Muscle layer of duodenum (tissue), 2 donors: ENCODE measurements around the gene SNX10.

Source experiments
- H3K27ac ChIP-seq: one replicate; pipeline ENCODE4 v1.7.0; 2013; ENCODE audit warnings: mild to moderate bottlenecking, low read length
- H3K27me3 ChIP-seq: one replicate; pipeline ENCODE4 v1.7.0; 2013; ENCODE audit warnings: low read depth, mild to moderate bottlenecking, control low read depth, low read length
- H3K36me3 ChIP-seq, 2 donors: one replicate each; pipeline ENCODE4 v1.7.0; 2013; ENCODE audit warnings: low read length in 2 of 2, control low read depth in 1 of 2, mild to moderate bottlenecking in 1 of 2; ENCODE audit not compliant: insufficient read depth in 2 of 2, control insufficient read depth in 1 of 2
- H3K4me1 ChIP-seq, 2 donors: one replicate each; pipeline ENCODE4 v1.7.0; 2013; ENCODE audit warnings: low read length in 2 of 2, mild to moderate bottlenecking in 2 of 2, control low read depth in 1 of 2, moderate library complexity in 1 of 2; ENCODE audit not compliant: insufficient read depth in 2 of 2, control insufficient read depth in 1 of 2
- H3K4me3 ChIP-seq, 2 donors: one replicate each; pipeline ENCODE4 v1.7.0; 2013; ENCODE audit warnings: low read length in 2 of 2, low read depth in 1 of 2, mild to moderate bottlenecking in 1 of 2
- H3K9me3 ChIP-seq, 2 donors: one replicate each; pipeline ENCODE4 v1.7.0; 2013; ENCODE audit warnings: low read length in 2 of 2, control low read depth in 1 of 2, mild to moderate bottlenecking in 1 of 2; ENCODE audit not compliant: control insufficient read depth in 1 of 2
- donor health status: healthy.

SNX10 gene

DNA sequence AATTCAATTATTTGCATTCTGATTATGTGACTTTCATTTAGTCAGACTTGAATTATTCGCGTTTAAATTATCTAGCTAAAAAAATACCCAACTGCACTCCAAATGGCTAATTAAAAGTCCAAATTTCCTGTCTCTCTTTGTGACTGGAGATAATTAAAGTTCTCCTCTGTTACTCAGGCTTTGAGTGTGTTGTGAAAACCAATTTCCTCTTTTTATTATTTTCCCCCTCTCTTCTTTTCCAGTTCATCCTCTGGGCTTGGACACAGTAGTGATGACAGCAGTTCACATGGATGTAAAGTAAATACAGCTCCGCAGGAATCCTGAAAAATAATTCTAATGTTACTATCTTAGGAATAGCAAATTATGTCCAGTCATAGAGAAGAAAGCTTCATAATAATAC is 80.6 kb downstream of the SNX10 start:
- Histone ChIP-seq H3K36me3 (no peaks in the 10 kb centered on the region), H3K4me1 (peaks cover 0 to 15% of the 10 kb centered on the region in 2 donors), H3K4me3 (no peak overlapping the region), H3K9me3 (no peaks in the 10 kb centered on the region), H3K27me3 (peaks cover 10% of the 10 kb centered on the region), H3K27ac (no peak overlapping the region)

DNA sequence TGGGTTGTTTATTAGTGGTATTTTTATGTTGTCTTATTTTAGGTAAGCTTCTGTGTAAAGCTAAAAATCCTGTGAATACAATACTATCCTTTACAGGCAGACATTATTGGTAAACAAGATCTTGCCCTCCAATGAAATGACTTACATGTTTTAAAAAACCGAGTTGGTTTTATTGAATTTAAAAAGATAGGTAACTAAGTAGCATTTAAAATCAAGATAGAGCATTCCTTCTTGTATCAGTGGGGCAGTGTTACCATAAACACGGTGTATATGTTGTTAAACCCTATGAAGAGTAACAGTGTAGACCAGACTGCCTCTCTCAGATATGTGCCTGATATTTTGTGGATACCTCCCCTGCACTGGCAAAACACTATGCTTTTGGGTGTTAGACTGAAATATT is 81.0 kb downstream of the SNX10 start:
- Histone ChIP-seq H3K9me3 (no peaks in the 10 kb centered on the region), H3K4me3 (no peak overlapping the region), H3K27me3 (peaks cover 10% of the 10 kb centered on the region), H3K36me3 (no peaks in the 10 kb centered on the region), H3K4me1 (peaks cover 0 to 15% of the 10 kb centered on the region in 2 donors), H3K27ac (no peak overlapping the region)

DNA sequence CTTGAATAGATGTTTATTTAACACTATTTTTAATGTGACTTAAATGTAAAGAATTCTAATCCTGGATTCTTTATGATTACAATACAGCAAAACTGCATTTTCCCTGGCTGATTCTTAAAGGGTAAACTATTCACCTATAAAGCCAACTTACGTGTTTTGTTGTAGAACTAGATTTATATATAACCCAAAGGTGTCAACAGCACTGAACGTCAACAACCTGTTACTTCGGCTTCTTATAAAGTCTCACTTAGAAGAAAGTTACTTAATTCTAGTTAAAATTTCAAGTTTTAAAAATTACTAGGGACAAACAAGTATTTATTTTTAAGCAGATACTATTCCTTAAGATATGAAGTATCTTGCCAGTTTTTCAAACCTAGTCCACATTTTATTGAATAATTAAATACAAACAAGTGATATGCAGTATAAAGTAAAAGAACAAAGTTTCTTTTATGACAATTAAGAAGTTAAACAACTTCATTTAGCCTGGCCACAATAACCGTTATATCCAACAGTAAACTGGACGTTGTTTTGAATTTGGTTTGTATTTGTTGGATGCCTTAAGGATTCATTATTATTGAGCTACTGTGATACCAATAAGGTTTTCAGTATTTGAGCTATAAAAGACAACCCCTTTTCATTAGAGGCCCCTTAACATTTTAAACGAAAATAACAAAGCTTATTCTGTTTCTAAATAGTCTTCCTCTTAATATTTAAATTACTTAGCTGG is 83.1 kb downstream of the SNX10 start:
- no peak overlapping the region for H3K27ac ChIP-seq
- H3K4me3 ChIP-seq, result no peak overlapping the region
- peaks cover 10% of the 10 kb centered on the region for H3K27me3 ChIP-seq
- peaks cover 0 to 15% of the 10 kb centered on the region in 2 donors for H3K4me1 ChIP-seq
- no peaks in the 10 kb centered on the region for H3K36me3 ChIP-seq
- no peaks in the 10 kb centered on the region for H3K9me3 ChIP-seq

DNA sequence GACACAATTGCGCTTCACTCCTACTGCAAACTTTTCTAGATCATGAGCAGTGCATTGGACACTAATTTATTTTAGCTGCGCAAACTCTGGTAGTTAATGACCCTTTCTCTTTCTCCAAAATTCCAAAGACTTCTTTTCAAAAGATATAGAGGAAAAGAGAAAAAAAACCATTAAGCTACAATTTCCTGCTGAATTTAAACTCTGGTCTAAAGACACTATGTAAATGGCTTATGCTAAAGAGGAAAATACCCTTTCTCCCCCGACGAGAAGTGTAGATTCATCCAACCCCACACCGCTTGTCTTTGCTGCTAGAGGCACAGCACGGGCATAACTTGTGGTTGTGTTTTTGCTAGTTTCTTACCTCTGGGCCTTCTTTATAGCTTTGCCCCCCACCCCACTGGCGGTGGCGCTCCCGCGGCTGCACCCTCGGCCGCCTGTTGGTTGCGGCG is 84.1 kb downstream of the SNX10 start:
- Histone ChIP-seq H3K4me3 (peak overlapping the region; percentile 24 to 62), H3K9me3 (no peaks in the 10 kb centered on the region), H3K27me3 (peaks cover 10% of the 10 kb centered on the region), H3K27ac (no peak overlapping the region), H3K4me1 (peaks cover 0 to 15% of the 10 kb centered on the region in 2 donors), H3K36me3 (no peaks in the 10 kb centered on the region)

DNA sequence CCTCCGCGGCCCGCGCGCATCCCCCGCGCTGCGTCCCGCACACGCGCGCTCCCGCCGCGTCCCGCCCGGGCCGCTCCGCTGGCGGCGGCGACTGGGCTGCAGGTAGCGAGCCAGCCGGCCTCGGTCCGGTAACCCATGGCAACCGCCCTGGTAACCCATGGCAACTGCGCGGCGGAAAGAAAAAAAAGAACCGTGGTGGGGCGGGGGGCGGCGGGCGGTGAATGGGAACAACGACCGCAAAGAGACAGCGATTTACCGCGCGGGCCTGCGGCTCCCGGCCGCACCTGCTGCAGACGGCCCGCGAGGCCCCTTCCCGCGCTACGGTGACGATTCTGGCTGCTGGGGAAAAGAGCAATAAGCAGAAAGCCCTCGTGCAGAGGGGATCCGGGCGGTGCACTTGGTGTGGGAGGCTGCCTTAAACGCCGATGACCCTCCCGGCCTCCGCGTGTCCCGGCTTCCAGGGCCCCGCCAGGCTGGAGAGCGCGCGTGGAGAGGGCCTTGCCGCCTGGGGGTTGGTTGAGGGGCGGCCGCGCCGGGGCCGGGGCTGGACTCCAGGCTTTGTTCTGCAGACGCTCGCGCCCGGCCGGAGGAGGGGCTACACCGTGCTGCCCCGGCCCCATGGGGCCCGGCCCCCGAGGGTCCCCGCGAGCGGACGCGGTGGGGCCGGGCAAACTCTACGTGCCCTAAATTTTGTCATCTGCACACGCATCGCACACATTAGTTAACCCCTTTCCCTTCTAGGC is 84.7 kb downstream of the SNX10 start:
- H3K36me3 ChIP-seq, result no peaks in the 10 kb centered on the region
- H3K9me3 ChIP-seq, result no peaks in the 10 kb centered on the region
- no peak overlapping the region for H3K27ac ChIP-seq
- H3K4me1 ChIP-seq, result peaks cover 0 to 15% of the 10 kb centered on the region in 2 donors
- peaks cover 10% of the 10 kb centered on the region for H3K27me3 ChIP-seq
- peak overlapping the region; percentile 38 to 62 for H3K4me3 ChIP-seq

DNA sequence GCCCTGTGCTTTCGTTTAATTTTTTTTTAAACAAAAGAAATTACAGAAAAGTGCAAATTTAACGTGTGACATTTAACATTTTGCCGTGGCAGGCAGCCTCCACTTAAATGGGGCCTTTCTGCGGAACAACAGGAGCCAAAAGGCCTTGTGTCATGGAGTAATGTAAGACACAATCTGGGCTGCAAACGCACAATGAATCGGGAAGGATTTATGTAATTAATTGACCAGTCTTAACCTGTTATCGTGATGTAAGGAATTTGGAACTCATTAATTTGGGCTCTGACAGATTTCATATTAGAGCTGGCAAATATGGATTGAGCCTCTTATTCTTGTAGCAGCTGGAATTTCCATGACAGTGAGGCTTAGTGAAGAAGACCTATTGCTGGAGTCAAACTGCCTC is 86.4 kb downstream of the SNX10 start:
- no peaks in the 10 kb centered on the region for H3K9me3 ChIP-seq
- no peaks in the 10 kb centered on the region for H3K36me3 ChIP-seq
- peaks cover 10% of the 10 kb centered on the region for H3K27me3 ChIP-seq
- no peak overlapping the region for H3K27ac ChIP-seq
- no peak overlapping the region for H3K4me3 ChIP-seq
- peaks cover 0 to 15% of the 10 kb centered on the region in 2 donors for H3K4me1 ChIP-seq

DNA sequence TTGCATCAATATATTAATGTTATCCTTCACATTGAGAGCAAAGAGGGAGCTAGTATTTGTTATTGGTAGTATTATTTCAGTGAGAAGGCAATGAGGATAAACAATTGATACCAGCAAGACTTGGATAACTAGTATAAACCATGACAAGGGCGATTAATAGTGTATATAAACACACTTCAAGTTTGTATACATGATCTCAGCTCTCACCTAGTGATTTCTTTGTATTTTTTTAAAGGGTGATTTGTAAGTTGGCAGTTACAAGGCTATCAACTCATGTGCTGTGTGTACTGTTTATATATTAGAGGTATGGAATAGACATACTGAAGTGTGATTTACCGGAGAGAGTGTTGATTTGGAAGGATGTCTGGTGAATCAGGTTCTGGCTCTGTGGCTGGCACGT is 88.0 kb downstream of the SNX10 start:
- no peaks in the 10 kb centered on the region for H3K36me3 ChIP-seq
- no peaks in the 10 kb centered on the region for H3K9me3 ChIP-seq
- H3K27me3 ChIP-seq, result peaks cover 10% of the 10 kb centered on the region
- no peak overlapping the region for H3K27ac ChIP-seq
- H3K4me1 ChIP-seq, result peaks cover 0 to 15% of the 10 kb centered on the region in 2 donors
- no peak overlapping the region for H3K4me3 ChIP-seq

DNA sequence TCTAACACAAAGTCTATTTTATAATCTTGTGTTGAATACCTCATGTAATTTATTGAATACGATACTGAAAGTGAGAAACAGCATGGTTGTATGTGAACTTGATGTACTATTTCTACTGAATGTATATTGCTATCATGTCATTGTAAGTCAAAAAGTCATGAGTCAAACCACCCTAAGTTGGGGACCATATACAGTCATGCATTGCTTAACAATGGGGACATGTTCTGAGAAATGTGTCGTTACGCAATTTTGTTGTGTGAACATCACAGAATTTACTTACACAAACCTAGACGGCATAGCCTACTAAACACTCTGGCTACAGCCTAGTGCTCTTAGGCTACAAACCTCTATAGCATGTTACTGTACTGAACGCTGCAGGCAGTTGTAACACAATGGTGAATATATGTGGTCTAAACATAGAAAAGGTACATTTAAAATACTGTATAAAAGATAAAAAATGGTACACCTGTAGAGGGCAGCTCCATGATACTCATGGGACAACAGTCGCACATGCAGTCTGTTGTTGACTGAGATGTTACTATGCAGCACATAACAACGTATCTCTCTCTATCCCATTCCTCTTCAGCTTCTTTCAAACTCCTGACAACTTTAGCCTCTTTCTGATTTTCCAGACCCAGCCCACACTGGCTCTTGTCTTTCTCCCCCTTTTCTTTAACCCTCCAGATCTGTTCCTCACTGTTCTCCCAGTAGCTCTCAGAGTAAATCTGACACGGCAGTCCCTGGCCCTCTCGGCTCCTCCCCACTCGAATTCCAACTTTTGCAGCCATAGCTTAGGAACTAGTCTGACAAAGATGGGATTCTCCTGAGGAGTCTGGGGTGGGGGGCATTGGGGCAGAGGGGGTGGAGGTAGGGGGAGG is 90.1 kb downstream of the SNX10 start:
- H3K9me3 ChIP-seq, result no peaks in the 10 kb centered on the region
- H3K4me3 ChIP-seq, result no peak overlapping the region
- no peaks in the 10 kb centered on the region for H3K36me3 ChIP-seq
- no peak overlapping the region for H3K27ac ChIP-seq
- peaks cover 0 to 2% of the 10 kb centered on the region in 2 donors for H3K4me1 ChIP-seq
- H3K27me3 ChIP-seq, result no peaks in the 10 kb centered on the region

DNA sequence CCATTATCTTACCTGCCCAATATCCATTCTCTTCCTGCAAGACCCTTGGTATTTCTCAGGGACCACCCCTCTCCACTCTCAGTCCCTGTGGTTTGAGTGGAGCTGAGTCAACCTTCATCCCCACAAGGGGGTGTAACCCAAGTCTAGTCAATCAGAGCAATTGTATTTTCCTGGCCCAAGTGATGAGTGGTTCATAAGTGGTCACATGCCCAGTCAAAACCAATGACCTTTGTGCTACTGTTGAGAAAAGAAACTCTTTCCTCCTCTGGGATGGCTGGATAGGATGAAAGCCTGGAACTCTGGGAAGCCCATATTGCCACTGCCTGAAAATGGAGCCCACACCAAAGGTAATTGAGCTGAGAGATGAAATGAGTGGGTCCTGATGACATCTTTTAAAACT is 93.6 kb downstream of the SNX10 start:
- no peak overlapping the region for H3K27ac ChIP-seq
- no peaks in the 10 kb centered on the region for H3K36me3 ChIP-seq
- H3K4me3 ChIP-seq, result no peak overlapping the region
- H3K4me1 ChIP-seq, result no peaks in the 10 kb centered on the region
- no peaks in the 10 kb centered on the region for H3K27me3 ChIP-seq
- H3K9me3 ChIP-seq, result no peaks in the 10 kb centered on the region

DNA sequence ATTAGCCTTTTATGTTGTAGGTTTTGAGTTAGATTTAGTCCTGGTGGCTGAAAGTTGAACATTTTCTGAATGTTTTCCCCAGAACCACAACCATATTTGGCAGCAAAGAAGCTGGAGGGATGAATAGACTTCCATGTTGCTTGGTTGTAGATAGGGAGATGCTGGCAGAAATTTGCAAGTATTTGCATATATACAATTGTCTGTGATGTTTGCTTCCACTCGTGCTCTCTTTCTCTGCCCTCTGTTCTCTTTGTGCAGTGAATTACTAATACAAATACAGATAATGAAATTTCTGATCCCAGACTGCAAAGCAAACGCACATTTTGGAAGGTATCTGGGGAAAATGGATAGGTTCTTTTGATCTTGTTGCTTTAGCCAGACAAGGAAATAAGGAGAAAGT is 96.1 kb downstream of the SNX10 start:
- no peaks in the 10 kb centered on the region for H3K27me3 ChIP-seq
- no peaks in the 10 kb centered on the region for H3K36me3 ChIP-seq
- H3K27ac ChIP-seq, result no peak overlapping the region
- H3K9me3 ChIP-seq, result no peaks in the 10 kb centered on the region
- no peak overlapping the region for H3K4me3 ChIP-seq
- no peaks in the 10 kb centered on the region for H3K4me1 ChIP-seq

DNA sequence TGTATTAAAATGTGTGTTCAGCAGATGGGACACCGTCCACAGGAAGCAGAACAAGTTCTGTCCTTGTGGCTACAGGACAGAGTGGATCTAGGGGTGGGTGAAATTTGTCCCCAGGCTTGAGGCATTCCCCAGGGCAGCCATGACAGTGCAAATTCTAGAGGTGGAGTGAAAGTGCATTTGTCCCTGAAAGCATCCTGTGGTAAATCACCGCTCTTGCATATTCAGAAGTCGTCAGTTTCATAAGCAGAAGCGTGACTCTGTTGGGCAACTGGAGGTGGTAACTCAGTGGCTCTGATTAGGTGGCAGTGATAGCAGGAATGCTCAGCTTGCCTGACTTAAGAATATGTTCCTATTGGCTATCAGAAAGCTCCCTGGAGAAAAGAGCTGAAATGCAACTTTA is 96.6 kb downstream of the SNX10 start:
- no peaks in the 10 kb centered on the region for H3K27me3 ChIP-seq
- no peak overlapping the region for H3K27ac ChIP-seq
- no peaks in the 10 kb centered on the region for H3K36me3 ChIP-seq
- no peaks in the 10 kb centered on the region for H3K4me1 ChIP-seq
- no peaks in the 10 kb centered on the region for H3K9me3 ChIP-seq
- no peak overlapping the region for H3K4me3 ChIP-seq
